ENCODE data around the gene CTXN1.

- TF ChIP-seq CTCF (conservative IDR thresholded peaks at IDR 0.05) (no peak), EZH2 (IDR thresholded peaks at IDR 0.05; ENCODE audit: low read depth) (no peak)
Observed at GRCh38 chr19:7905859-7906258, 20.1 kb downstream of the CTXN1 start.
